OCI-LY3 (cell line): Measurements from ENCODE around the gene RAB3GAP2.

Source experiments
- EZH2phosphoT487 ChIP-seq: fragments of 200-600 bp; shearing (Covaris generic); IDR thresholded peaks from 2 replicates; pipeline ENCODE4 v1.6.1; 2018; ENCODE audit warnings: antibody characterized with exemption, mixed run types, low read depth
- TF ChIP-seq, protein P1 (sequence below): fragments of 200-600, 300-600 bp; sonication (generic); IDR thresholded peaks from 2 replicates; pipeline ENCODE4 v1.5.1; 2014; ENCODE audit warnings: antibody characterized with exemption, low read length, low read depth

DNA sequence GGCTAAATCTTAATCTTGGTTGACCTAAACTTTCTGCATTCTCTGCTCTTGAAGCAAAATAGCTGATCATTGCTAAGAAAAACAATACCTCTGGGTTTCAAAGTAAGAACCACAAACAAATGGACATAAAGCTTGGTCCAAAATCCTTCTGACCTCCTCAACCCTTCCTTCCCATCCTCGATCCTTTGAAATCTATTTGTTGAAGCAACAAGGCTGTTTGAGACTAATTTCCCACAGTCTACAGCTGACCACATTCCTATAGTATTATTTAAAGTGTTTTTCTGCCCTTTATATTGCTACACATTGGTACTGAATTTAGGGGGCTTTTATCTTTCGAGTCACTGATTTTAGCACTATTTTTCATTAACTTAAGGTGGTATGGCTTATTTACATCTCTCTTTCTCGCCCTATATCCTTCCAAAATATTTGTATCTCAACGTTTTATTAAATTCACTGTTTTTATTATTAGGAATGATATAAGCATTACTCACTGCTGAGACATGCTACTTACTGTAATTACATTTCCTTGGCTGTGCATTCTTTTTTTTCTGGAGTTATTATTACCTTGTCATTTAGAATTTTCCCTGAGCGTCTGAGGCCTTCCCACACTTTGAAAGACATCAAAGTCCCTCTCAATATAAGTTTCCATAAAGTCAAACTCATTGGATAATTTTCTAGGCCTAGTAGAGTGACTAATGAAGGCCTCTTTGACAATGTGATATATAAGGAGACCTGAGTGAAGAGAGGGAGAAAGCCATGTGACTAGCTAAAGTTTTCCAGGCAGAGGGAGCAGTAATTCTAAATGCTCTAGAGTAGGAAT, 73.9 kb downstream of the RAB3GAP2 start:
- TF ChIP-seq, protein P1, sequence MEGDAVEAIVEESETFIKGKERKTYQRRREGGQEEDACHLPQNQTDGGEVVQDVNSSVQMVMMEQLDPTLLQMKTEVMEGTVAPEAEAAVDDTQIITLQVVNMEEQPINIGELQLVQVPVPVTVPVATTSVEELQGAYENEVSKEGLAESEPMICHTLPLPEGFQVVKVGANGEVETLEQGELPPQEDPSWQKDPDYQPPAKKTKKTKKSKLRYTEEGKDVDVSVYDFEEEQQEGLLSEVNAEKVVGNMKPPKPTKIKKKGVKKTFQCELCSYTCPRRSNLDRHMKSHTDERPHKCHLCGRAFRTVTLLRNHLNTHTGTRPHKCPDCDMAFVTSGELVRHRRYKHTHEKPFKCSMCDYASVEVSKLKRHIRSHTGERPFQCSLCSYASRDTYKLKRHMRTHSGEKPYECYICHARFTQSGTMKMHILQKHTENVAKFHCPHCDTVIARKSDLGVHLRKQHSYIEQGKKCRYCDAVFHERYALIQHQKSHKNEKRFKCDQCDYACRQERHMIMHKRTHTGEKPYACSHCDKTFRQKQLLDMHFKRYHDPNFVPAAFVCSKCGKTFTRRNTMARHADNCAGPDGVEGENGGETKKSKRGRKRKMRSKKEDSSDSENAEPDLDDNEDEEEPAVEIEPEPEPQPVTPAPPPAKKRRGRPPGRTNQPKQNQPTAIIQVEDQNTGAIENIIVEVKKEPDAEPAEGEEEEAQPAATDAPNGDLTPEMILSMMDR = no peak
- no peak for TF ChIP-seq EZH2phosphoT487
